Activated naive CD8-positive, alpha-beta T cell treated with anti-CD3 and anti-CD28 coated beads for 36 hours (primary cell): ENCODE data around the gene NAT14. TPM values are rescaled to one million over a fixed set of nuclear protein-coding genes. Genes with fewer than 3 reads are reported as not detected.

Source experiments
- DNase-seq: peaks from one replicate; pipeline ENCODE4 v3.0.0; 2021
- H3K27ac Mint-ChIP-seq: one replicate; pipeline ENCODE4 v1.8.0; 2022; ENCODE audit warnings: mild to moderate bottlenecking, moderate library complexity, mixed read lengths
- H3K27me3 Mint-ChIP-seq: one replicate; pipeline ENCODE4 v1.8.0; 2022; ENCODE audit warnings: mild to moderate bottlenecking, mixed read lengths
- H3K36me3 Mint-ChIP-seq: one replicate; pipeline ENCODE4 v1.8.0; 2021; ENCODE audit warnings: mild to moderate bottlenecking, mixed read lengths
- H3K4me1 Mint-ChIP-seq: one replicate; pipeline ENCODE4 v1.8.0; 2021; ENCODE audit warnings: mixed read lengths
- H3K4me3 Mint-ChIP-seq: one replicate; pipeline ENCODE4 v1.8.0; 2022; ENCODE audit warnings: mild to moderate bottlenecking, moderate library complexity, mixed read lengths
- H3K9me3 Mint-ChIP-seq: one replicate; pipeline ENCODE4 v1.8.0; 2022; ENCODE audit warnings: mixed read lengths
- total RNA-seq, 2 experiments: library from RNA; stranded (reverse); gene quantifications; one replicate each; pipeline ENCODE4 v1.2.3, GENCODE V29; 2021

Gene NAT14
- total RNA-seq, 2 experiments from 2014 or later, result 24.8 to 24.9 TPM

DNA sequence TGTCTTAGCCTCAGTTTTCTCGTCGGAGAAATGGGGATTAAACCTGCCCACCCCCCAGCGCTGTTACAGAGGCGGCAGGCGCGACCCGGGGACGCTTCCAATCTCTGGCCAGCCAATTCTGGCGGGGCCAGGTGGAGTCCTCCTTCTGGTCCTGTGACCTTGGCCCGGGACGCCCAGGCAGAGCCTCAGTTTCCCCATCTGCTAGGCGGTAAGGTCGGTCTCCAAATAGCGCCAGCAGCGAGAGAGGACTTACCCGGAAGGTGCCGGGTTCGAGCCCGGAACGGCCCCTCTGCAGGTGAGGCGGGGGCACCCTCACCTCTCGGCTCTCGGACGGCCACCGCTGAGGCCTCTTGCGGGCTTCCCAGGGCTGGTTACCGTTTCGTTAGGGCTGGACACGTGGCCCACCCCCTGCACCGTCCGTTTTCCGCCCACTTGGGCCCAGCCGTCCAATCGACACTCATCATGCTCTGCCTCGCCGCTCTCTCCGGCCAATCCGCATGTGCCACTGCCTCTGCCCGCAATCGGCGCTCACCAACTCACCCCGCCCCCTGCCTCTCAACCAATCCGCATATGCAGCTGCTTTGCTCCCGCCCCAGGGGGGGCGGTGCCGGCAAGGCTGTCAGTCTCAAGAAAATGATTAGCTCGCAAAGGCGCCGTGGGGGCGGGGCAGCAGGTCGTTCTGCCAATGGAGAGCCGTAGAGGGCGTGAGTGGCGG is 23.6 kb upstream of the NAT14 start, which contains the start of gene ISOC2:
Gene ISOC2, minus strand, starts transcription at position 384 of the 715 bp plus-strand sequence. CDS start 5,156 bp downstream, outside the sequence.
- Mint-ChIP-seq H3K4me3 (peak within 1 kb of the TSS; percentile 82), H3K9me3 (no peaks in the 10 kb centered on the region), H3K36me3 (peaks cover 2% of the 10 kb centered on the region)

DNA sequence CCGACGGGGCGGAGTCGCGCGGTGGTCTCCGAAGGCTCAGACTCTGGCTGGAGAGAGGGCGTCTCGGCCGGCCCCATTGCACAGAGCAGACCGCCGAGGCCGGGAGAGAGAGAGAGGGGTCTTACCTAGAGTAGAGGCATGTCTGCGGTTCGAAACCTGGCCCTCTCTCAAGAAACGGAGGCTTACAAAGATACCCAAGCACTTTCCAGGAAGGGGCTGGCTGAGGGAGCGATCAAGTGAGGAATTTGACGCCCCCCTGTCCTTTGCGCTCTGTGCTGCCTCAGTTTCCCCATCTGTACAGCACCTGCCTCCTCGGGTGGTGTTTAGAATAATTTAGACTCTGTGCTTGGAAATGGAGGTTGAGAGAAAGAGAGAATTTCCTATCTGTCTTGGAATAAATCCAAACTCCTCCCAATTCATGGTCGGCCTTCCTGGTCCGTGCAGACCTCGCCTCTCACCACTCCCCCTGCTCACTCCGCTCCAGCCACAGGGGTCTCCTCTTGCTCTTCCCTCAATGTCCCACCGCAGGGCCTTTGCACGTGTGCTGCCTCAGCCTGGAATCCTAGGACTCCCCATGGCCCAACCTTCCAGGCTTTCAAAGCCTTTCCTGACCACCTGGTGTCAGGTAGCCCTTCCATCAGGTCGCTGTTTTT is 22.9 kb upstream of the NAT14 start:
- Mint-ChIP-seq H3K9me3 (no peaks in the 10 kb centered on the region), H3K36me3 (peaks cover 2% of the 10 kb centered on the region), H3K4me1 (peaks cover 18% of the 10 kb centered on the region), H3K27ac (peak overlapping the region; percentile 83), H3K27me3 (no peaks in the 10 kb centered on the region), H3K4me3 (peak overlapping the region; percentile 82)
- DNase-seq, result no peak

More for the DNA sequence above, 23.6 kb upstream of the NAT14 start, which contains the start of gene ISOC2:
- DNase-seq, result peak; percentile 100
- Mint-ChIP-seq H3K27ac (peak within 1 kb of the TSS; percentile 83), H3K27me3 (no peaks in the 10 kb centered on the region), H3K4me1 (peaks cover 18% of the 10 kb centered on the region)

DNA sequence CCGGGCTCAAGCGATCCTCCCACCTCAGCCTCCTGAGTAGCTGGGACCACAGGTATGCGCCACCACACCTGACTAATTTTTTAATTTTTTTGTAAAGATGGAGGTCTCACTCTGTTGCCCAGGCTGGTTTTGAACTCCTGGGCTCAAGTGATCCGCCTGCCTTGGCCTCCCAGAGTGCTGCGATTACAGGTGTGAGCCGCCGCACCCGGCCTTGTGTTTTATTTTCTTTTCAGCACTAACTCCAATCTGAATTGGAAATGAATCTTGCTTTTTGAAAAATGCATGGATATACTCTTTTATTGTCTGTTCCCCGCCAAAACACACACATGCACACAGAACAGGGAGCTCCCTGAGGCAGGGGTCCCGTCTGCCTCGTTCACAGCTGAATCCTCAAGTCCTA is 22.3 kb upstream of the NAT14 start:
- Mint-ChIP-seq H3K9me3 (no peaks in the 10 kb centered on the region), H3K4me3 (peak overlapping the region; percentile 82), H3K27ac (no peak overlapping the region), H3K4me1 (peaks cover 18% of the 10 kb centered on the region), H3K27me3 (no peaks in the 10 kb centered on the region), H3K36me3 (peaks cover 2% of the 10 kb centered on the region)
- DNase-seq, result no peak

GRCh38 chr19:55463583-55464031 is 21.4 kb upstream of the NAT14 start:
- Mint-ChIP-seq H3K4me3 (no peak overlapping the region), H3K27ac (no peak overlapping the region), H3K27me3 (no peaks in the 10 kb centered on the region), H3K9me3 (no peaks in the 10 kb centered on the region), H3K36me3 (peaks cover 2% of the 10 kb centered on the region), H3K4me1 (peaks cover 21% of the 10 kb centered on the region)
- no peak for DNase-seq

- H3K27ac Mint-ChIP-seq, result no peak overlapping the region
- H3K27me3 Mint-ChIP-seq, result no peaks in the 10 kb centered on the region
- DNase-seq, result no peak
- peaks cover 2% of the 10 kb centered on the region for H3K36me3 Mint-ChIP-seq
- no peaks in the 10 kb centered on the region for H3K9me3 Mint-ChIP-seq
- H3K4me1 Mint-ChIP-seq, result peaks cover 21% of the 10 kb centered on the region
- H3K4me3 Mint-ChIP-seq, result no peak overlapping the region
These were observed 20.8 kb upstream of the NAT14 start for GRCh38 chr19:55464039-55464661.

GRCh38 chr19:55464662-55465054 is 20.3 kb upstream of the NAT14 start, which contains the start of gene C19orf85:
C19orf85 (minus strand) TSS chr19:55464751; CDS start chr19:55464554, 197 bp downstream.
- DNase-seq, result no peak
- H3K9me3 Mint-ChIP-seq, result no peaks in the 10 kb centered on the region
- H3K4me1 Mint-ChIP-seq, result peaks cover 21% of the 10 kb centered on the region
- H3K27ac Mint-ChIP-seq, result no peak within 1 kb of the TSS
- peaks cover 2% of the 10 kb centered on the region for H3K36me3 Mint-ChIP-seq
- H3K27me3 Mint-ChIP-seq, result no peaks in the 10 kb centered on the region
- no peak within 1 kb of the TSS for H3K4me3 Mint-ChIP-seq

- no peaks in the 10 kb centered on the region for H3K27me3 Mint-ChIP-seq
- peaks cover 2% of the 10 kb centered on the region for H3K36me3 Mint-ChIP-seq
- DNase-seq, result no peak
- H3K4me3 Mint-ChIP-seq, result no peak overlapping the region
- no peak overlapping the region for H3K27ac Mint-ChIP-seq
- H3K4me1 Mint-ChIP-seq, result peaks cover 14% of the 10 kb centered on the region
- no peaks in the 10 kb centered on the region for H3K9me3 Mint-ChIP-seq
These were observed 19.3 kb upstream of the NAT14 start for GRCh38 chr19:55465460-55466240.

DNA sequence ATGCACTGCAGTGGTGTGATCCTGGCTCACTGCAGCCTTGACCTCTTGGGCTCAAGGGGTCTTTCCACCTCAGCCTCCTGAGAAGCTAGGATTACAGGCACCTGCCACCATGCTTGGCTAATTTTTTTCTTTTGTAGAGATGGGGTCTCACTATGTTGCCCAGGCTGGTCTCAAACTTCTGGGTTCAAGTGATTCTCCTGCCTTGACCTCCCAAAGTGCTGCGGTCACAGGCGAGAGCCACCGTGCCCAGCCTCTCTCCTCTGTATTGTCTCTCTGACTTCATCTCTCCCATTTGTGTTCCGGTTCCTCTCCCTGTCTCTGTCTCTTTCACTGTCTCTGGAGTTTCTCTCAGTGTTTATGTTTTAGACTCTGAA is 18.8 kb upstream of the NAT14 start:
- Mint-ChIP-seq H3K27ac (no peak overlapping the region), H3K4me3 (no peak overlapping the region), H3K27me3 (no peaks in the 10 kb centered on the region), H3K9me3 (no peaks in the 10 kb centered on the region), H3K4me1 (peaks cover 10% of the 10 kb centered on the region), H3K36me3 (peaks cover 2% of the 10 kb centered on the region)
- no peak for DNase-seq

DNA sequence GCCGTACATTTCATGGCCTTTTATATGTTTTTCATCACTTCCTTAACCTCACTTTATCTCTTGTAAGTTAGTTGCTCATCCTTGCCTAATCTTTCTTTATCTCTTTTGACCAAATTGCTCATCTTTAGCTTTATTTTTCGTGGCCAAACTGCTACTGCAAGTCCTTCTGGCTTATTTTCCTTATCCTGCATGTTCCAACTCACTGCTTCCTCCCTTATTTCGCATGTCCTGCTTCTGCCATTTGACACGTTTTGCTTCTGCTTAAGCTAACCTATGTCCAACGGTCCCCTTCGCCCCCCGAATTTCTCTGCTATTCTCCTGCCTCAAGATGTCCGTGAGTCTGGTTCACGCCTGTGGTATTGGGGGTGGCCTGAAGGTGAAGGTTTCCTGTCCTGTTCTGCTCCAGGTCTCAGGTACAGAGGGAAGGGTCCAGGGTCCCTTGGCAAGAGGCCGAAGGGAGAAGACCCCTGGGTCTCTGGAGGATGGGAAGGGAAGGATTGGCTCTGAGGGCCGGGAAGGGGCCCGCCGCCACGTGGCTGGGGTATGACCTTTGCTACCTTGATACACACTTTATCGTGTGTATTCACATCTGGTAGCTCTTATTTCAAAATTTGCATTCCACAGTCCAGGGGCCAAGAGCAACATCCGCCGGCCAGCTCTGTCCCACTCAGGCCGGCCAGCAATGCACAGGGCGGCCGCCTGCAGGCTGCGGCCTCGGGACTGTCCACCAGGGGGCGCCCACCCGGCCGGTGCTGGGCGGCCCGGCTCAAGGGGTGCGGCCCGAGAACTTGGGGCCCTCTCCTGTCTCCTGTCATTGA is 17.5 kb upstream of the NAT14 start:
- Mint-ChIP-seq H3K27me3 (no peaks in the 10 kb centered on the region), H3K27ac (no peak overlapping the region), H3K36me3 (no peaks in the 10 kb centered on the region), H3K4me3 (no peak overlapping the region), H3K9me3 (no peaks in the 10 kb centered on the region), H3K4me1 (peaks cover 3% of the 10 kb centered on the region)
- peak; percentile 76 for DNase-seq

DNA sequence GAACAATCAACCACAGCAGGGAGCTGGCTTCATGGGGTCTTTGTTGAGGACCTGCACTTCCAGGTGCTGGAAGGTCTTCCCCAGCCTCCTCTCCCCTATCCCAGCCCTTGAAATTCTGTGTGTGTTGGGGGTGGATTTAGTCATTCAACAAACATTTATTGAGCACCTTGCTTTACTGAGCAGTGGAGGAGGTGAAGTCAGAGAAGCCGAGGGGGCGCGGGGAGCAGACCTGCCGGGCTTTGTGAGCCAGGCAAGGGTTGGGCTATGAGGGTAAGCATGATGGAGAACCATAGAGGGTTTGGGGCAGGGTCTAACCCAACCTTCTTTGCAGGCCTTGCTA is 17.0 kb upstream of the NAT14 start:
- no peak overlapping the region for H3K27ac Mint-ChIP-seq
- no peaks in the 10 kb centered on the region for H3K9me3 Mint-ChIP-seq
- no peak overlapping the region for H3K4me3 Mint-ChIP-seq
- peaks cover 3% of the 10 kb centered on the region for H3K4me1 Mint-ChIP-seq
- no peaks in the 10 kb centered on the region for H3K27me3 Mint-ChIP-seq
- H3K36me3 Mint-ChIP-seq, result no peaks in the 10 kb centered on the region
- no peak for DNase-seq

DNA sequence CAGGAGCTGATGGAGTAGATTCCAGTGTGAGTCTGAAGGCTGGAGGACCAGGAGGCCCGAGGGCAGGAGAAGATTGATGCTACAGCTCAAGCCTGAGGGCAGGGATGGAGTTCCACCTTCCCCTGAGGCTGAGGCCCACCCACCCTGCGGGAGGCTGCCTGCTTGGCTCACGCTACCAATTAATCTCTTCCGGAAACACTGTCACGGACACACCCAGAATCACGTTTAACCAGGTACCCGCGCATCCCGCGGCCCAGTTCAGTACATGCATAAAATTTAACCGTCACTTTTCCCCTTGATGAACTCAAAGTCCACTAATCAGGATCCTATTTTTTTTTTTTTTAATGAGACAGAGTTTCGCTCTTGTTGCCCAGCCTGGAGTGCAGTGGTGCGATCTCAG is 13.7 kb upstream of the NAT14 start:
- Mint-ChIP-seq H3K4me3 (no peak overlapping the region), H3K27ac (no peak overlapping the region), H3K36me3 (no peaks in the 10 kb centered on the region), H3K27me3 (no peaks in the 10 kb centered on the region), H3K4me1 (peaks cover 13% of the 10 kb centered on the region), H3K9me3 (no peaks in the 10 kb centered on the region)
- no peak for DNase-seq

DNA sequence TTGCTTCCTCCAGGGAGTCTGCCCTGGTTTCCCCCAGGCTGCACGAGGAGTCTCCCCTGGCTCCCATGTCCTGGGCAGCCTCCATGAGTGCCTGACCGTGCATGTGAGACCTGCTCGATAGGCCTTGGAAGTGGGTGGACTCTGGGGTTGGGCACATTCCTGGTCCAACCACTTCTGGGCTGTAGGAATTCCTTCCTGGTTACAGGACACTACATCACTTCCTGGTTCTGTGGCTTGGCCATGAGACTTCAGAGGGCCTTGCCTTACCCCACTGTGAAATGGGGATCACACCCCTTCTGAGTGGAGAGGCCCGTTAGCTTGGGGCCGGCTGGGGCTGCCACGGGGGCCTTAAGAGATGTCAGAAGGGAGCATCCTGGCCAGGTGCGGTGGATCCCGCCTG is 12.5 kb upstream of the NAT14 start:
- Mint-ChIP-seq H3K4me3 (no peak overlapping the region), H3K36me3 (no peaks in the 10 kb centered on the region), H3K9me3 (no peaks in the 10 kb centered on the region), H3K4me1 (peaks cover 15% of the 10 kb centered on the region), H3K27me3 (no peaks in the 10 kb centered on the region), H3K27ac (no peak overlapping the region)
- no peak for DNase-seq

GRCh38 chr19:55473225-55474012 is 11.6 kb upstream of the NAT14 start:
- H3K9me3 Mint-ChIP-seq, result no peaks in the 10 kb centered on the region
- DNase-seq, result no peak
- no peaks in the 10 kb centered on the region for H3K36me3 Mint-ChIP-seq
- H3K4me1 Mint-ChIP-seq, result peaks cover 19% of the 10 kb centered on the region
- no peaks in the 10 kb centered on the region for H3K27me3 Mint-ChIP-seq
- no peak overlapping the region for H3K4me3 Mint-ChIP-seq
- no peak overlapping the region for H3K27ac Mint-ChIP-seq
